CD14-positive monocyte (primary cell): ENCODE measurements around the gene MISFA. TPM values are rescaled to one million over a fixed set of nuclear protein-coding genes. Genes with fewer than 3 reads are reported as not detected.

Experiments used
- DNase-seq, 3 donors: peaks; one replicate each; pipeline ENCODE4 v3.0.0-alpha.2; 2011 to 2022
- H2AFZ ChIP-seq: 2 replicates; pipeline ENCODE4 v1.6.0; 2012; ENCODE audit warnings: mild to moderate bottlenecking, low read depth, low read length, inconsistent platforms; ENCODE audit not compliant: insufficient read depth, poor library complexity, severe bottlenecking
- H3K27ac ChIP-seq, 2 donors: 1 replicate in 1 of 2; 2 replicates in 1 of 2; pipeline ENCODE4 v1.5.1; 2012 to 2013; ENCODE audit warnings: low read length in 2 of 2, control low read depth in 1 of 2, inconsistent platforms in 1 of 2, low read depth in 1 of 2, mild to moderate bottlenecking in 1 of 2
- H3K27me3 ChIP-seq, 2 donors: one replicate each; pipeline versions ENCODE4 v1.6.0 to v1.6.1; 2011 to 2013; ENCODE audit warnings: low read length in 2 of 2; ENCODE audit not compliant: control insufficient read depth in 2 of 2, insufficient read depth in 2 of 2
- H3K36me3 ChIP-seq, 2 donors: replicated peaks in 1 of 2; 1 replicate in 1 of 2; 2 replicates in 1 of 2; pipeline versions ENCODE4 v1.5.1 to v1.6.1; 2012 to 2013; ENCODE audit warnings: low read length in 2 of 2, control low read depth in 1 of 2, inconsistent platforms in 1 of 2, mild to moderate bottlenecking in 1 of 2; ENCODE audit not compliant: insufficient read depth in 2 of 2, control insufficient read depth in 1 of 2
- H3K4me1 ChIP-seq, 2 donors: 1 replicate in 1 of 2; 2 replicates in 1 of 2; pipeline versions ENCODE4 v1.5.1 to v1.6.1; 2012 to 2013; ENCODE audit warnings: low read length in 2 of 2, control low read depth in 1 of 2, inconsistent platforms in 1 of 2, mild to moderate bottlenecking in 1 of 2, moderate library complexity in 1 of 2; ENCODE audit not compliant: insufficient read depth in 2 of 2, control insufficient read depth in 1 of 2
- H3K4me2 ChIP-seq: replicated peaks from 2 replicates; pipeline ENCODE3; 2012; ENCODE audit warnings: low read length, moderate library complexity, mild to moderate bottlenecking; ENCODE audit not compliant: poor library complexity, severe bottlenecking; ENCODE audit errors: extremely low read depth
- H3K4me3 ChIP-seq, 3 experiments: fragments of 200-600 bp in 1 of 3; sonication (generic) in 1 of 3; replicated peaks in 1 of 3; 1 replicate in 2 of 3; 2 replicates in 1 of 3; pipeline ENCODE4 v1.5.1; 2011 to 2013; ENCODE audit warnings: low read length in 3 of 3, mild to moderate bottlenecking in 3 of 3, control low read depth in 2 of 3, low read depth in 2 of 3, inconsistent platforms in 1 of 3, moderate library complexity in 1 of 3
- H3K79me2 ChIP-seq: 2 replicates; pipeline ENCODE4 v1.6.0; 2012; ENCODE audit warnings: mild to moderate bottlenecking, control low read depth, inconsistent platforms, low read length, moderate library complexity; ENCODE audit not compliant: insufficient read depth
- H3K9ac ChIP-seq: 2 replicates; pipeline ENCODE4 v1.6.0; 2017; ENCODE audit warnings: low read length, mild to moderate bottlenecking; ENCODE audit not compliant: insufficient read depth, poor library complexity, severe bottlenecking
- H3K9me3 ChIP-seq, 2 donors: replicated peaks in 1 of 2; 1 replicate in 1 of 2; 2 replicates in 1 of 2; pipeline versions ENCODE4 v1.5.1 to v1.6.1; 2012 to 2013; ENCODE audit warnings: low read length in 2 of 2, control low read depth in 1 of 2; ENCODE audit not compliant: control insufficient read depth in 1 of 2, insufficient read depth in 1 of 2
- H4K20me1 ChIP-seq: 2 replicates; pipeline ENCODE4 v1.6.0; 2012; ENCODE audit warnings: mild to moderate bottlenecking, low read length, control low read depth, moderate library complexity; ENCODE audit not compliant: insufficient read depth
- H3K27ac Mint-ChIP-seq, 7 donors: one replicate each; pipeline ENCODE4 v1.8.0; 2020; ENCODE audit warnings: mild to moderate bottlenecking in 7 of 7, mixed read lengths in 7 of 7, moderate library complexity in 6 of 7, inconsistent platforms in 2 of 7
- H3K27me3 Mint-ChIP-seq, 3 donors: one replicate each; pipeline ENCODE4 v1.8.0; 2021 to 2022; ENCODE audit warnings: low read depth in 3 of 3, mild to moderate bottlenecking in 3 of 3, mixed read lengths in 3 of 3, moderate library complexity in 3 of 3, inconsistent platforms in 1 of 3
- H3K36me3 Mint-ChIP-seq, 2 donors: one replicate each; pipeline ENCODE4 v1.8.0; 2020; ENCODE audit warnings: mixed read lengths in 2 of 2, inconsistent platforms in 1 of 2, mild to moderate bottlenecking in 1 of 2
- H3K4me1 Mint-ChIP-seq: one replicate; pipeline ENCODE4 v1.8.0; 2020; ENCODE audit warnings: mild to moderate bottlenecking, mixed read lengths
- H3K4me3 Mint-ChIP-seq, 2 donors: one replicate each; pipeline ENCODE4 v1.8.0; 2020; ENCODE audit warnings: mild to moderate bottlenecking in 2 of 2, mixed read lengths in 2 of 2, moderate library complexity in 1 of 2
- H3K9me3 Mint-ChIP-seq, 7 donors: one replicate each; pipeline ENCODE4 v1.8.0; 2020 to 2022; ENCODE audit warnings: mixed read lengths in 7 of 7, mild to moderate bottlenecking in 6 of 7, moderate library complexity in 6 of 7, inconsistent platforms in 2 of 7
- WGBS: methylation state at CpG from one replicate; pipeline ENCODE4 v1.1.5; 2013; ENCODE audit warnings: missing lambda C conversion rate; ENCODE audit not compliant: insufficient coverage; 5-methylcytosine and 5-hydroxymethylcytosine counted together
- intact Hi-C, 2 donors: fragments of 100-400 bp; cut with micrococcal nuclease; formaldehyde crosslinking; loops; one replicate each; pipeline versions ENCODE4 v1.15.0 to v1.15.1; 2023
- polyA minus RNA-seq: library from RNA; depleted of rRNA, polyadenylated mRNA; stranded (reverse); fragments of >200 nt; gene quantifications from 2 replicates; pipeline ENCODE4 v1.2.3, GENCODE V29; 2012
- polyA plus RNA-seq, 3 donors: library from polyadenylated mRNA; depleted of rRNA in 1 of 3; unstranded in 2 of 3; stranded (reverse) in 1 of 3; fragments of 300-500 nt in 2 of 3; fragments of >200 nt in 1 of 3; fragmentation: Illumina TruSeq in 2 of 3; gene quantifications; 1 replicate in 2 of 3; 2 replicates in 1 of 3; pipeline ENCODE4 v1.2.3, GENCODE V29; 2012 to 2021
- total RNA-seq, 12 experiments: library from RNA in 1 of 12; stranded (reverse) in 1 of 12; fragments of 120-200 nt in 1 of 12; gene quantifications; one replicate each; pipeline ENCODE4 v1.2.4 and lab custom pipeline; 2013 to 2026; ENCODE audit warnings: mixed read lengths in 6 of 12, inconsistent platforms in 1 of 12
- TF ChIP-seq, protein P1 (sequence below): fragments of 200-600 bp; IDR thresholded peaks from one replicate; pipeline ENCODE4 v1.8.0; 2022; ENCODE audit warnings: antibody characterized with exemption, mild to moderate bottlenecking

Gene MISFA
- 0.96 TPM for total RNA-seq (2013)
- polyA plus RNA-seq (under 1 TPM in 1 of 3 donors, not detected in 2; 0.43 TPM), polyA minus RNA-seq (not detected in 2 replicates), total RNA-seq (lab: John Stamatoyannopoulos, UW) (0.49 to 3.0 (median 0.77) reads per million in 11 experiments)

GRCh38 chr11:18599739-18600230 lies at the start of gene MISFA:
MISFA (plus strand) TSS chr11:18599789; CDS start chr11:18599929, 140 bp downstream.
- Histone ChIP-seq H3K4me1 (no peaks in the 10 kb centered on the region), H3K9ac (no peak within 1 kb of the TSS), H3K27ac (no peak within 1 kb of the TSS), H4K20me1 (no peaks in the 10 kb centered on the region), H3K4me2 (no peak within 1 kb of the TSS), H3K27me3 (no peaks in the 10 kb centered on the region), H3K79me2 (no peaks in the 10 kb centered on the region), H3K4me3 (no peak within 1 kb of the TSS), H3K9me3 (no peaks in the 10 kb centered on the region), H2AFZ (no peak within 1 kb of the TSS), H3K36me3 (peaks cover 0 to 8% of the 10 kb centered on the region in 2 donors)
- peaks cover 0 to 12% of the 10 kb centered on the region in 2 donors for H3K36me3 Mint-ChIP-seq
- no peak for DNase-seq
- H3K9me3 Mint-ChIP-seq: no peaks in the 10 kb centered on the region
- TF ChIP-seq, protein P1, sequence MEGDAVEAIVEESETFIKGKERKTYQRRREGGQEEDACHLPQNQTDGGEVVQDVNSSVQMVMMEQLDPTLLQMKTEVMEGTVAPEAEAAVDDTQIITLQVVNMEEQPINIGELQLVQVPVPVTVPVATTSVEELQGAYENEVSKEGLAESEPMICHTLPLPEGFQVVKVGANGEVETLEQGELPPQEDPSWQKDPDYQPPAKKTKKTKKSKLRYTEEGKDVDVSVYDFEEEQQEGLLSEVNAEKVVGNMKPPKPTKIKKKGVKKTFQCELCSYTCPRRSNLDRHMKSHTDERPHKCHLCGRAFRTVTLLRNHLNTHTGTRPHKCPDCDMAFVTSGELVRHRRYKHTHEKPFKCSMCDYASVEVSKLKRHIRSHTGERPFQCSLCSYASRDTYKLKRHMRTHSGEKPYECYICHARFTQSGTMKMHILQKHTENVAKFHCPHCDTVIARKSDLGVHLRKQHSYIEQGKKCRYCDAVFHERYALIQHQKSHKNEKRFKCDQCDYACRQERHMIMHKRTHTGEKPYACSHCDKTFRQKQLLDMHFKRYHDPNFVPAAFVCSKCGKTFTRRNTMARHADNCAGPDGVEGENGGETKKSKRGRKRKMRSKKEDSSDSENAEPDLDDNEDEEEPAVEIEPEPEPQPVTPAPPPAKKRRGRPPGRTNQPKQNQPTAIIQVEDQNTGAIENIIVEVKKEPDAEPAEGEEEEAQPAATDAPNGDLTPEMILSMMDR: no peak
- 94% methylated on average over 6 of the region's 7 CpGs for WGBS
- peaks cover 0 to 1% (median 0%) of the 10 kb centered on the region in 3 donors for H3K27me3 Mint-ChIP-seq
- H3K4me1 Mint-ChIP-seq: no peaks in the 10 kb centered on the region
- intact Hi-C loops: no loop called here
- H3K27ac Mint-ChIP-seq: peak within 1 kb of the TSS in 2 of 7 donors; percentile 19 to 64
- no peak within 1 kb of the TSS for H3K4me3 Mint-ChIP-seq

DNA sequence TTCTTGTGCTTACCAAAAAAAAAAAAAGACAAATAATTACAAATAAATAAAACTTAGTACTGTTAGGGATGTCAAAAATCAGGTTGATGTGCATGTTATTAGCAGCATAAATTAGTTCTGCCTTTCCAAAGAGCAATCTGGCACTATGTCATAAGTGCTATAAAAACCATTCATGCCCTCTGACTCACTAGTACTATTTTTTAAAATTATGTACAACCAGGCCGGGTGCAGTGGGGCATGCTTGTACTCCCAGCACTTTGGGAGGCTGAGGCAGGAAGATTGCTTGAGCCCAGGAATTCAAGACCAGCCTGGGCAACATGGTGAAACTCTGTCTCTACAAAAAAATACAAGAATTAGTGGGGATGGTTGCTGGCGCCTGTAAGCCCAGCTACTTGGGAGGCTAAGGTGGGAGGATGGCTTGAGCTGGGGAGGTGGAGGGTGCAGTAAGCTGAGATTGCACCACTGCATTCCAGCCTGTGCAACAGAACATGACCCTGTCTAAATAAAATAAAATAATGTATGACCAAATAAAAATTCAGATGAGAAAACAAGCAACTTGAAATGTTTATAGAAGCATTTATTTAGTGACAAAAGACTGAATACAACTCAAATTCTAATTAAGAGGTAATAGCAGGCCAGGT lies 36.4 kb upstream of the MISFA start:
- H2AFZ ChIP-seq: no peak overlapping the region
- intact Hi-C loops: no loop called here
- Mint-ChIP-seq H3K27ac (no peak overlapping the region), H3K27me3 (peaks cover 0 to 6% (median 0%) of the 10 kb centered on the region in 3 donors), H3K4me3 (no peak overlapping the region), H3K4me1 (no peaks in the 10 kb centered on the region), H3K36me3 (peaks cover 55 to 78% of the 10 kb centered on the region in 2 donors), H3K9me3 (no peaks in the 10 kb centered on the region)
- H3K4me1 ChIP-seq: no peaks in the 10 kb centered on the region
- no peak overlapping the region for H3K4me3 ChIP-seq
- H4K20me1 ChIP-seq: no peaks in the 10 kb centered on the region
- no peaks in the 10 kb centered on the region for H3K9me3 ChIP-seq
- H3K27ac ChIP-seq: no peak overlapping the region
- H3K4me2 ChIP-seq: no peak overlapping the region
- no peaks in the 10 kb centered on the region for H3K79me2 ChIP-seq
- H3K9ac ChIP-seq: no peak overlapping the region
- WGBS: no CpG with 5 or more reads among the region's 2 CpGs
- no peaks in the 10 kb centered on the region for H3K27me3 ChIP-seq
- H3K36me3 ChIP-seq: peaks cover 55 to 100% of the 10 kb centered on the region in 2 donors
- DNase-seq: no peak
- TF ChIP-seq, protein P1: no peak
